Stimulated activated CD8-positive, alpha-beta memory T cell treated with anti-CD3 and anti-CD28 coated beads, Interleukin-15, amount 100 ng/mL, for 4 hours (primary cell): ENCODE data around the gene DNAH14.

Experiments
- DNase-seq, 2 donors: peaks; one replicate each; pipeline ENCODE4 v3.0.0-alpha.2; 2020; ENCODE audit warnings: low read depth in 2 of 2

DNAH14 gene

DNA sequence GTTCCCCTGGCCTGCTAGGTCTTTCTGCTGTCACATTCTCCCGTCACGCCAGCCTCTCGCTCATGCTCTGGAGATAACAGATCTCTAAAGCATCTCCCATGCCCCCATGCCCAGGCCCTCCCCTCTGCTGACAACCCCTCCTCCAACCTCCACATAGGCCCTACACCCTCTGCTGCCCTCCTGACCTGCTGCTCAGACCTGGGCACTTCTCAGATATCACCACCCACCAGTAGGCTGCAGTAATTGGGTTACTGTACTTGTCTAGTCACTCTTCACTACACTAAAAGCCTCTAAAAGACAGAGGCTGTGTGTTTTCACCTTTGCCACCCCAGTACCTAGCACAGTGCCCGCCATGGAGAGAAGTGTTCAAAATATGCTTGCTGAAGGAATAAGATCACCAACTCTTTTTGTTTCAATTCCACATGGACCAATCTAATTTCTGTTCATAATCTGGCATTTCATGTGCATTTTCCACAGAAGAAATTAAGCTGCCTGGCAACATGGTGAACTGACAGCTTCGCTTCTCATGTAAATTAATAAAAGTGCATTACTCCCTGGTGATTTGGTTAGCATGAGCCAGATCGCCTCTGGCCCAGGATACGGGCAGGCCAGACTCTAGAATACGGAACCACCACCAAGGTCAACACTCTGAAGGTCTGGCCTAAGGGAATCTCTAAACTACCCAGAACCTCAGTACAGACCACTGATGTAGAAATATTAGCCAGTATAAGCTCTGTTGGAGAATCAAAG, 477.7 kb downstream of the DNAH14 start:
- DNase-seq, result no peak

GRCh38 chr1:225407755-225408154, 478.3 kb downstream of the DNAH14 start:
- no peak for DNase-seq

- DNase-seq, result no peak
Measured at GRCh38 chr1:225408249-225408648, 478.8 kb downstream of the DNAH14 start.

GRCh38 chr1:225409051-225409450, 479.6 kb downstream of the DNAH14 start:
- no peak for DNase-seq

DNA sequence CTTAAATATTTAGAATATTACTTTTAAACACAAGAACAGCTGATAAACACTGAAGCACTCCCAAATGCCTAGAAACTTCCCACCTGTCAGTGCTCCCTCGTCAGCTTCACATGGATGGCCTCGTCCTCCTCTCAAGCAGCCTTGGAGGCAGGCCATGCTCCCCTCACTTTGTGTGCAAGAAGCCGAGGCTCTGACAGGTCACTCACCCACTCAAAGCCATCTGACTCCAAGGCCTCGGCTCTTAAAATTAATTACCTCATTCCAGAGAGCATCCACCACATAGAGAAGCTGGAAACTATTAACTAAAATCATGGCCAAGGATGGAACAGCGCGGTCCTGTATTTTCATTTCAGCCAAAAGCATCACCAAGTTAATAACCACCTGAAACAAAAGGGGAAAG, 480.6 kb downstream of the DNAH14 start:
- no peak for DNase-seq

GRCh38 chr1:225412321-225412720, 482.8 kb downstream of the DNAH14 start:
- DNase-seq, result no peak

DNA sequence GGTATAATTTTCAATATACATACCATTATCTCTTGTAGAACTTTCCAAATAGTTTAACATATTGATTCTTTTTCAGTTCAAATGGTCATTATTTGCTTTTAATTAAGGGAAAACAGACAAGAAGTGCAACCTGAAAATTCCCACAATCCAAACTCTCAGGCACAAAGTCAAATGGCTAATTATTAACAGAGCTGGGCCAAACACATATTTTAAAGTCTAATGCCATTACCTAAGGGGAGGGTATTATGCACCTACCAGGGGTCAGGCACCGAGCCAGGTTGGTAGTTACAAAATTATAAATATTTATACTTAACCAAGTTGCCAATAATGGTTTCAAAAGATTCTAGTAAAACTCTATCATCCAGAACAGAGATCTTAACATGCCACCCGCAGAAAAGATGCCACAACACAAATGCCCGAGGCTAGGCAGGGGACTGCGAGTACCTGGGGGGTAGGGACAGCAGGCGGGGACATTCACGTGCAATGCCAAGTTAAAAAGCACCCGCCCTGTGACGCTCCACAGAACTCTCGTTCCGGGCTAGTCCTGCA, 483.4 kb downstream of the DNAH14 start:
- no peak for DNase-seq

GRCh38 chr1:225413708-225414375, 484.4 kb downstream of the DNAH14 start:
- no peak for DNase-seq

DNA sequence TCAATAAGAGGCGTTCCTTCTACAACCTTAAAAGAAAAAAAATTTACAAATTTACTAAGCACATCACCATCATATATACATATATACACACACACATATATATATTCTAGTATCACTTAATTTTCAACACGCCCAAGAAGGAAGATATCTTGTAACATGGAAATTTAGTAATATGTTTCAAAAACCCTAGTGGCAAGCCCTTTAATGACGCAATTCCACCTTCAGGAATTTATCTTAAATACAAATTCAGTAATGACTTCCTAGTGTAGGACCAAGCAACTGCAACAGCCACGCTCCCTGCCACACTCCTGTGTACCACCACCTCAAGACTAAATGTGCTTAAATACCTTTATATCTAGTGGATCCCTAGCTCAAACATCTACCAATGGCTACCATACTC, 485.8 kb downstream of the DNAH14 start:
- no peak for DNase-seq

DNA sequence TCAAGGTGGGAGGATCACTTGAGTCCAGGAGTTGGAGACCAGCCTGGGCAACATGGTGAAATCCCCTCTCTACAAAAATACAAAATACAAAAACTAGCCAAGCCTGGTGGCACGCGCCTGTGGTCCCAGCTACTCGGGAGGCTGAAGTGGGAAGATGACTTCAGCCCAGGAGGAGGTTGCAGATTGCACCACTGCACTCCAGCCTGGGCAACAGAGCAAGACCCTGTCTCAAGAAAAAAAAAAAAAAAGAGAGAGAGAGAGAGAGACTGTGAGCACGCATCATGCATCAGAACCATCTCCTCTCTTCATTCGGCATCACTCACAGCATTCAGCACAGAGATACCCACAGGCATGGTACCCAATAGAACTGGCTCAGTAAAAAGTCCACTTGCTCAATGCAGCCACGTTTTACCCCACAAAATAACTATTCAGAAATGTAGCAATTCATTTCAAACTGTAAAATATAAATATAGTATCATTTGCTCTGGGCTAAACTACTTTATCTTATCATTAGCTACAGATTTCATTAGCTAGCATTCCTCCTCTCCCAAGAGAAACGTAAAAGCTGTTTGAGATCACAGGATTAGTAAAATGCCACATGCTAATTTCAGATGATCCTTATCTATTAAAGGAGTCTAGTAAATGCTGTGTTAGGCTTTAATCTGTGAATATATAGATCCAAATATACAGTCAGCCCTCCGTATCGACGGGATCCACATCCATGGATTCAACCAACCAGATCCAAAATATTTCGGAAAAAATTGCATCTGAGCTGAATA, 486.7 kb downstream of the DNAH14 start:
- no peak for DNase-seq

GRCh38 chr1:225418059-225418458, 488.6 kb downstream of the DNAH14 start:
- DNase-seq, result no peak

DNA sequence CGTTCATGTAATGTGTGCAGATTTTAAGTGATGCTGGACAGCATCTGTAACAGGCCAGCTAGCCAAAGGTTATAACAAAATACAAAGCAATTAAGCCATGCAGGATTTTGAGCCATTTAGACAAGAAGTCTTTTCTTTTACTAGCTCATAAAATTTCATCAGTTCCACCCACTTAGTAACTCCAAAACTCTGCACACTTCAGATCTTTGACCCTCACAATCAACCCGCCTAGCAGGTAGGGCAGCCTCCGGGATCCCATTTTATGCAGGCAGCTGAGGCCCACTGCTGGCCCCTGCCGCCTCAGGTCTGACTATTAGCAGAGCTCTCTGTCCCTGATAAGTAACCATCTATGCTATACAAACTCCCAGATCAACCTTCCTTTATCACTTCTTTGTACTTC, 489.1 kb downstream of the DNAH14 start:
- DNase-seq, result no peak

DNA sequence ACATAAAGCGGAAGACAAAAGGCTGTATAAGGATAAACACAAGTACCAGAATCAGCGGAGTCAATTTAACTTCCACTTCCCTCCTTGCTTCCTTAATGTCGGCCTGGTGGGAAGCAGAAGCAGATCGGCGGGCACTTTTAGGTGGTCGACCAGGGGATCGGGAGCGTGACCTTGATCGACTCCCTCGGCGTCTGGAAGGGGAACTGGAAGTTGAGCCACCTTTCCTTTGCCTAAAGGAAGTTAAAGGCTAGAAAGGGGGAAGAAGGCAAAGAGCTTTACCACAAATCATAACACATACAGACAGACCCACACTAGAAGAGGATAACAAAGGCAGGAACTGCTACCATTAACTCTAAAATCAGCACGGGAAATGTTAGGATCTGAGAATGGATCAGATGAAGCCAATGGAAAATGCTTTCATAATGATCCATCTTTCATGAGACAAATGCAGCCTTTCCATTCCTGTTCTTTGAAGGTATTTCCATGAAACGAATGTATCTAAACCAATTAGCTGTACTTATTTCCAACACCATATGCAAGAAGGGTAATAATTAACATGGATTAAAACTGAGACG, 492.6 kb downstream of the DNAH14 start:
- DNase-seq, result no peak

- DNase-seq, result no peak
Measured at GRCh38 chr1:225422795-225423517, 493.5 kb downstream of the DNAH14 start.

DNA sequence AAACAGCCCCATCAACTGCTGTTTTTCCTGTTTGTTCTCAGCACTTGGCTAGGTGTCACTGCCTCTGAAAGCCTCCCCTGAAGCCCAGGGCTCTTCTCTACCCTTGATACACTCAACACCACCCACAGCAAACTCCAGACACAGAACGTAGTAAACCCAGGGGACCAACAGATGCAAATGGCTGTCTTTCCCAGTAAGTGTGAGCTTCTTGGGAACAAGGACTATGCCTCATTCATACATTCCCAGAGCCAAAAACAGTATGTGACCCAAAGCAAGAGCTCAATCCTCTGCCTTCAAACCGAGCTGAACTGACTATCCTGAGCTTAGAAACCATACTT, 494.0 kb downstream of the DNAH14 start:
- DNase-seq, result no peak

DNA sequence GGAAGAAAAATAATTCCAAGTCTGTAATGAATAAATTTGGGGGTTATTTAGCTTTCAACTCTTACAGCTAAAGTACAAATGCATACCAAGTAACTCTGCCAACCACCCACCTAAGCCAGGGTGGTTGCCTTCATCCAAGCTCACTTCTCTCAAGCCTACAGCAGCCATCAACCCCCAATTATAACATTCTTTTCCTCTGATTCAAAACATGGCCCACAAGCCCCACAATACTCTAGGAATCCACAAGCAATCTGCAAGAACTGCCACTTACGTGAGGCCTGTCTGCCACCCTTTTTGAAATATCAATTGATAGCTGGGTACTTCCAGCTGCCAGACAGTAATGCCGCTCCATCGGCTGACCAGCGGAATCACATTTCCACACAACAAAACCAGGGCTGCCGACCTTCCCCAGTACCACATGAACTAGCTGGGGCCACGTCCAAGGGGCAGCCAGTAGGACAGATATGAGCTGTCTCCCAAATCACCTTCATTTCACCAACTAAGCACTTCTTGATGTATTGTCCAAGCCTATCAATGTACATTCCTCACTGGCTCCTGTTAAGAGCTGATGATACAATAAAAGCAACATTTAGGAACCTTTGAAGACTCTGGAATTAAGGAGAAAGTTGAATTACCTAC, 495.2 kb downstream of the DNAH14 start:
- DNase-seq, result no peak

DNA sequence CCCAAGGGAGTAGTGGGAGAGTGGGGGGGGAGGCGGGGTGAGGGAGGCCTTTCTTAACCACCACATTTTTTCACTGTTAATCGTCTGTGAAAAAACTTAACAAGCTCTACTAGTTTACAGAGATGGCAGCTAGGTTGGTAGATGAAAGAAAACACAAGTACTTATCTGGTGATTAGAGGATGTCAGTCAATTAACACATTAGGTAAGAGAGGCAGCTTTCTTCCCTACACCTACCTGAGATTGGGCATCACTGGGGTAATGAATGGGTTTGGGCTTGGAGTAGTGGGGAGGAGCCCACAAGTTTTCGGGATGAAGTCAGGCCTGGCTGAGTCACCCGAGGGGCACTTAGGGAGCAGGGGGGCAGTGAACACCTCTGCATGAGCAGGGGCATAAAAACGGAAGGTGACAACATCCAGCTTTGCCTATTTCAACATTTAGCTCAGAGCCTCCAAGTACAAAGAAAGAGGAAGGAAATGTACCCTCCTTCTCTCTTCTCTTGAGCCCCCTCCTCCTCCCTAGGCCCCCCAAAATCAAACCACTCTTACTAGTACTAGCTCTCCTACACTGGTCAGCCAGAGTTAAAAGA, 495.8 kb downstream of the DNAH14 start:
- no peak for DNase-seq

GRCh38 chr1:225426395-225427234, 497.1 kb downstream of the DNAH14 start:
- DNase-seq, result no peak

- no peak for DNase-seq
Measured at GRCh38 chr1:225427235-225428067, 498.0 kb downstream of the DNAH14 start, which contains the start of gene LBR. Gene LBR, minus strand, starts transcription at chr1:225428038. Its CDS starts 3,963 bp downstream, at chr1:225424075.
